T-helper 1 cell treated with Interleukin-12 subunit alpha and Interleukin-12 subunit beta and Interleukin-4 antibody, amounts not matched to agents 30 ng/mL and 1 ng/mL, for 36 hours (primary cell): ENCODE results near the gene RNF40. TPM values are rescaled to one million over a fixed set of nuclear protein-coding genes. Genes with fewer than 3 reads are reported as not detected.
"Not testable (repeated sequence)": the region's sequence is repeated elsewhere in the genome, so short reads cannot be mapped to it uniquely, and the experiment has no call there.

ENCODE experiments used
- intact Hi-C: fragments of 100-400 bp; cut with micrococcal nuclease; formaldehyde crosslinking; loops from one replicate; pipeline ENCODE4 v1.15.1; 2024
- total RNA-seq: library from RNA; stranded (reverse); gene quantifications from 2 replicates; pipeline ENCODE4 v1.2.3, GENCODE V29; 2022

The RNF40 gene
- total RNA-seq, 1 donor from 2014 or later: 102 TPM

- intact Hi-C loops: no loop called here
Observed at GRCh38 chr16:30780021-30780420, 17.9 kb downstream of the RNF40 start.

GRCh38 chr16:30780549-30780948 is 18.4 kb downstream of the RNF40 start:
- intact Hi-C loops: no loop called here

- intact Hi-C loops: no loop called here
Observed at GRCh38 chr16:30782486-30783279, 20.6 kb downstream of the RNF40 start.

GRCh38 chr16:30783280-30784109 is 21.4 kb downstream of the RNF40 start:
- intact Hi-C loops: no loop called here

GRCh38 chr16:30784215-30784614 is 22.1 kb downstream of the RNF40 start:
- intact Hi-C loops: no loop called here

- intact Hi-C loops: loop anchor here (2.0 kb wide), 1 partner anchor 15 kb away; no protein-coding TSS in a partner anchor
Observed at GRCh38 chr16:30785126-30786106, 23.3 kb downstream of the RNF40 start.

GRCh38 chr16:30786115-30786935 is 24.2 kb downstream of the RNF40 start:
- intact Hi-C loops: loop anchor here (2.0 kb wide), 1 partner anchor 14 kb away; no protein-coding TSS in a partner anchor

- intact Hi-C loops: loop anchor here (2.0 kb wide), 1 partner anchor 14 kb away; no protein-coding TSS in a partner anchor
Observed at GRCh38 chr16:30786936-30787612, 25.0 kb downstream of the RNF40 start, which contains the start of gene ZNF629. TSS of gene ZNF629 (minus strand) at chr16:30787205. CDS start at chr16:30784482, 2,723 bp downstream.

GRCh38 chr16:30787613-30788378 is 25.7 kb downstream of the RNF40 start:
- intact Hi-C loops: loop anchor here (2.0 kb wide), 1 partner anchor 13 kb away; no protein-coding TSS in a partner anchor

- intact Hi-C loops: no loop called here
Observed at GRCh38 chr16:30793508-30794069, 31.5 kb downstream of the RNF40 start.

- intact Hi-C loops: no loop called here
Observed at GRCh38 chr16:30794634-30795033, 32.5 kb downstream of the RNF40 start.

- intact Hi-C loops: loop anchor here (2.0 kb wide), 1 partner anchor 21 kb away; no protein-coding TSS in a partner anchor
Observed at GRCh38 chr16:30797670-30798309, 35.7 kb downstream of the RNF40 start.

- intact Hi-C loops: no loop called here
Observed at GRCh38 chr16:30802936-30803335, 40.8 kb downstream of the RNF40 start.

- intact Hi-C loops: loop anchor here (1.0 kb wide), 1 partner anchor 9 kb away; no protein-coding TSS in a partner anchor
Observed at GRCh38 chr16:30805056-30805369, 42.9 kb downstream of the RNF40 start.

- intact Hi-C loops: loop anchor here (1.0 kb wide), 1 partner anchor 9 kb away; no protein-coding TSS in a partner anchor
Observed at GRCh38 chr16:30805370-30806169, 43.4 kb downstream of the RNF40 start.

- intact Hi-C loops: no loop called here
Observed at GRCh38 chr16:30808146-30808545, 46.0 kb downstream of the RNF40 start.

GRCh38 chr16:30808890-30809426 is 46.8 kb downstream of the RNF40 start:
- intact Hi-C loops: not testable (repeated sequence)
